ENCODE data around the gene CTAGE4. TPM values are rescaled to one million over a fixed set of nuclear protein-coding genes. Genes with fewer than 3 reads are reported as not detected.

The CTAGE4 gene
- total and polyA plus RNA-seq, 2 of the 13 experiments (the other 11 are each of a cell fraction or from before 2014, with no cell fraction given), result not detected

GRCh38 chr7:144148224-144148827 lies 34.9 kb upstream of the CTAGE4 start (continued):
- TF ChIP-seq ZNF687 (CRISPR knock-in tag; IDR thresholded peaks at IDR 0.05), result no peak
- no peak for TF ChIP-seq FOXO4 (CRISPR knock-in tag; conservative IDR thresholded peaks at IDR 0.05)
- TF ChIP-seq POLR2AphosphoS2 (IDR thresholded peaks at IDR 0.05; ENCODE audit: low read depth, low read length), result no peak
- no peak for TF ChIP-seq NFRKB (IDR thresholded peaks at IDR 0.05)
- no peak for TF ChIP-seq MLLT10 (CRISPR knock-in tag; IDR thresholded peaks at IDR 0.05)

- H3K4me1 ChIP-seq (ENCODE audit: insufficient read depth, low read length), result no peaks in the 10 kb centered on the region
- ChIA-PET POLR2A (no interaction called here), CTCF (ENCODE audit: low intra/inter-chr PET ratio, low total read pairs) (no interaction called here)
- no peaks in the 10 kb centered on the region for H3K9me3 ChIP-seq (ENCODE audit: low read length)
- intact Hi-C loops (cut with micrococcal nuclease; ENCODE audit: unreplicated experiment), result no loop called here
- no peaks in the 10 kb centered on the region for H3K27me3 ChIP-seq (ENCODE audit: control insufficient read depth in 1 of 2, insufficient read depth in 2 of 2, low read length in 2 of 2)
- no peaks in the 10 kb centered on the region for H3K79me2 ChIP-seq (ENCODE audit: insufficient read depth, low read length)
- BruUV-seq (replicated peaks), result no TSS peak
- no peak overlapping the region for H3K4me3 ChIP-seq (replicated peaks in 1 of 3; ENCODE audit: insufficient read depth in 1 of 3, low read depth in 2 of 3, low read length in 3 of 3)
- no peak for ATAC-seq
- FAIRE-seq, result no peak
- 0% methylated on average over 1 of the region's 1 CpG for WGBS (ENCODE audit: low lambda C conversion rate)
- no peak overlapping the region for H3K9ac ChIP-seq (ENCODE audit: insufficient read depth, low read depth, low read length)
- DNase-seq (ENCODE audit: low spot score), result no peak
- in situ Hi-C loops (cut with HindIII; ENCODE audit: extremely low pct_ligation_motif_present, low pct_unique_long_range_greater_than_20kb), result no loop called here
- H4K20me1 ChIP-seq (ENCODE audit: insufficient read depth, low read length), result no peaks in the 10 kb centered on the region
- H2AFZ ChIP-seq (ENCODE audit: low read length), result no peak overlapping the region
- H3K36me3 ChIP-seq (replicated peaks in 1 of 2; ENCODE audit: control insufficient read depth in 1 of 2, insufficient read depth in 2 of 2, low read length in 2 of 2), result no peaks in the 10 kb centered on the region
- no peak overlapping the region for H3K27ac ChIP-seq (ENCODE audit: extremely low read length, insufficient read depth, low read length)
- H3K4me2 ChIP-seq (ENCODE audit: low read depth, low read length), result no peak overlapping the region
- TF ChIP-seq HNRNPK (IDR thresholded peaks at IDR 0.05; ENCODE audit: low read depth, low read length, poor library complexity, severe bottlenecking), result peak; percentile 80
- no peak for TF ChIP-seq HMGXB4 (CRISPR knock-in tag; IDR thresholded peaks at IDR 0.05; ENCODE audit: borderline replicate concordance in 1 of 2, low read depth in 1 of 2)
- no peak for TF ChIP-seq IRF2 (CRISPR knock-in tag; IDR thresholded peaks at IDR 0.05)
Observed at GRCh38 chr7:144158861-144159260, 24.4 kb upstream of the CTAGE4 start.

All from HepG2 (cell line).